Parathyroid adenoma (tissue), 2 donors: ENCODE measurements around the gene NBEAL2.
A peak's percentile ranks its signal among the peaks of the same experiment; 100 is the strongest.

Experiments used
- H2AFZ ChIP-seq: fragments of 300-600 bp; sonication (generic); one replicate; pipeline ENCODE4 v1.7.0; 2017; ENCODE audit warnings: antibody characterized with exemption, mild to moderate bottlenecking
- H3K27ac ChIP-seq: fragments of 300-600 bp; sonication (generic); one replicate; pipeline ENCODE4 v1.7.0; 2017
- H3K27me3 ChIP-seq: fragments of 300-600 bp; sonication (generic); one replicate; pipeline ENCODE4 v1.7.0; 2017; ENCODE audit warnings: low read length; ENCODE audit not compliant: control insufficient read depth, insufficient read depth
- H3K36me3 ChIP-seq: fragments of 300-600 bp; sonication (generic); one replicate; pipeline ENCODE4 v1.7.0; 2017; ENCODE audit warnings: low read length; ENCODE audit not compliant: control insufficient read depth, insufficient read depth
- H3K4me1 ChIP-seq: fragments of 300-600 bp; sonication (generic); one replicate; pipeline ENCODE4 v1.7.0; 2017; ENCODE audit warnings: control low read depth
- H3K4me2 ChIP-seq: fragments of 300-600 bp; sonication (generic); one replicate; pipeline ENCODE4 v1.7.0; 2017; ENCODE audit warnings: low read length
- H3K4me3 ChIP-seq: fragments of 300-600 bp; sonication (generic); one replicate; pipeline ENCODE4 v1.7.0; 2017; ENCODE audit warnings: low read depth, low read length
- H3K79me2 ChIP-seq: fragments of 300-600 bp; sonication (generic); one replicate; pipeline ENCODE4 v1.7.0; 2017; ENCODE audit warnings: control low read depth
- H3K9ac ChIP-seq: fragments of 300-600 bp; sonication (generic); one replicate; pipeline ENCODE4 v1.7.0; 2017; ENCODE audit warnings: mild to moderate bottlenecking
- H3K9me3 ChIP-seq: fragments of 300-600 bp; sonication (generic); one replicate; pipeline ENCODE4 v1.7.0; 2017; ENCODE audit warnings: low read length; ENCODE audit not compliant: control insufficient read depth
- TF ChIP-seq, protein P1 (sequence below): fragments of 300-600 bp; sonication (generic); IDR thresholded peaks from one replicate; pipeline ENCODE4 v1.7.0; 2017; ENCODE audit warnings: antibody characterized with exemption, mild to moderate bottlenecking
- donor health status: primary hyperparathyroidism.

The NBEAL2 gene

GRCh38 chr3:46997453-46998091 is 18.1 kb downstream of the NBEAL2 start:
- H3K27ac ChIP-seq, result no peak overlapping the region
- TF ChIP-seq, protein P1, sequence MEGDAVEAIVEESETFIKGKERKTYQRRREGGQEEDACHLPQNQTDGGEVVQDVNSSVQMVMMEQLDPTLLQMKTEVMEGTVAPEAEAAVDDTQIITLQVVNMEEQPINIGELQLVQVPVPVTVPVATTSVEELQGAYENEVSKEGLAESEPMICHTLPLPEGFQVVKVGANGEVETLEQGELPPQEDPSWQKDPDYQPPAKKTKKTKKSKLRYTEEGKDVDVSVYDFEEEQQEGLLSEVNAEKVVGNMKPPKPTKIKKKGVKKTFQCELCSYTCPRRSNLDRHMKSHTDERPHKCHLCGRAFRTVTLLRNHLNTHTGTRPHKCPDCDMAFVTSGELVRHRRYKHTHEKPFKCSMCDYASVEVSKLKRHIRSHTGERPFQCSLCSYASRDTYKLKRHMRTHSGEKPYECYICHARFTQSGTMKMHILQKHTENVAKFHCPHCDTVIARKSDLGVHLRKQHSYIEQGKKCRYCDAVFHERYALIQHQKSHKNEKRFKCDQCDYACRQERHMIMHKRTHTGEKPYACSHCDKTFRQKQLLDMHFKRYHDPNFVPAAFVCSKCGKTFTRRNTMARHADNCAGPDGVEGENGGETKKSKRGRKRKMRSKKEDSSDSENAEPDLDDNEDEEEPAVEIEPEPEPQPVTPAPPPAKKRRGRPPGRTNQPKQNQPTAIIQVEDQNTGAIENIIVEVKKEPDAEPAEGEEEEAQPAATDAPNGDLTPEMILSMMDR, result no peak
- peaks cover 3% of the 10 kb centered on the region for H3K79me2 ChIP-seq
- no peak overlapping the region for H3K4me3 ChIP-seq
- H3K9ac ChIP-seq, result no peak overlapping the region
- H3K4me2 ChIP-seq, result no peak overlapping the region
- H3K36me3 ChIP-seq, result no peaks in the 10 kb centered on the region
- H2AFZ ChIP-seq, result no peak overlapping the region
- H3K27me3 ChIP-seq, result no peaks in the 10 kb centered on the region
- no peaks in the 10 kb centered on the region for H3K9me3 ChIP-seq
- peaks cover 5% of the 10 kb centered on the region for H3K4me1 ChIP-seq

GRCh38 chr3:46998121-46998851 is 18.8 kb downstream of the NBEAL2 start:
- no peaks in the 10 kb centered on the region for H3K36me3 ChIP-seq
- H3K4me3 ChIP-seq, result no peak overlapping the region
- H3K9me3 ChIP-seq, result no peaks in the 10 kb centered on the region
- H3K27ac ChIP-seq, result no peak overlapping the region
- no peak overlapping the region for H2AFZ ChIP-seq
- H3K27me3 ChIP-seq, result no peaks in the 10 kb centered on the region
- TF ChIP-seq, protein P1, result peak; percentile 66
- H3K9ac ChIP-seq, result no peak overlapping the region
- peaks cover 3% of the 10 kb centered on the region for H3K79me2 ChIP-seq
- no peak overlapping the region for H3K4me2 ChIP-seq
- peaks cover 5% of the 10 kb centered on the region for H3K4me1 ChIP-seq

GRCh38 chr3:46998852-46999515 is 19.5 kb downstream of the NBEAL2 start:
- Histone ChIP-seq H3K9ac (no peak overlapping the region), H3K27ac (no peak overlapping the region), H3K4me3 (no peak overlapping the region), H3K4me1 (peaks cover 5% of the 10 kb centered on the region), H2AFZ (no peak overlapping the region), H3K9me3 (no peaks in the 10 kb centered on the region), H3K27me3 (no peaks in the 10 kb centered on the region), H3K36me3 (no peaks in the 10 kb centered on the region), H3K4me2 (no peak overlapping the region), H3K79me2 (peaks cover 3% of the 10 kb centered on the region)
- TF ChIP-seq, protein P1, result no peak

DNA sequence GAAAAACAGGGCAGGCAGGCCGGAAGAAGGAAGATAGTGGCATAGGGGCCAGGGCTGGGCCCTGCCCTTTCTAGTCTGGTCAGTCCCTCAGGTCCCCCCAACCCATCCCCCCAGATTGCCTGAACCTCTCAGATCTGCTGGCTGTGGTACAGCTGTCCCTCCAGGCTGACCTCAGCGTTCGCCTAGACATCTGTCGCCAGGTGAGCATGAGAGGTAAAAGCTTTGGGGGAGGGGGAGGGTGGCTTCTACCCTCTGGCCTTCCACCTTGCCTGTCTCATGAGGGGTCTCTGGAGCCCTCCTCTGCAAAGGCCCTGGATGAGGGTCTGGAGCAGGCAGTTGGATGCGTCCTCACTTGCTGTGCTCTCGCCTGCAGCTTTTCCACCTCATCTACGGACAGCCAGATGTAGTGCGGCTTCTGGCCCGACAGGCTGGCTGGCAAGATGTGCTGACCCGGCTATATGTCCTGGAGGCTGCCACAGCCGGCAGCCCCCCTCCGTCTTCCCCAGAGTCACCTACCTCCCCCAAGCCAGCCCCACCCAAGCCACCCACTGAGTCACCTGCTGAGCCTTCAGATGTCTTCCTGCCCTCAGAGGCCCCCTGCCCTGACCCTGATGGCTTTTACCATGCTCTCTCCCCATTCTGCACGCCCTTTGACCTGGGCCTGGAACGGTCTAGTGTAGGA is 20.2 kb downstream of the NBEAL2 start:
- Histone ChIP-seq H3K9me3 (no peaks in the 10 kb centered on the region), H3K4me3 (no peak overlapping the region), H3K27ac (no peak overlapping the region), H3K4me2 (no peak overlapping the region), H3K9ac (no peak overlapping the region), H3K79me2 (peaks cover 3% of the 10 kb centered on the region), H3K36me3 (no peaks in the 10 kb centered on the region), H2AFZ (no peak overlapping the region), H3K27me3 (no peaks in the 10 kb centered on the region), H3K4me1 (peaks cover 5% of the 10 kb centered on the region)
- TF ChIP-seq, protein P1, result no peak
